Medulla oblongata (tissue), 1 donor: ENCODE measurements around the gene AAK1.
A peak's percentile ranks its signal among the peaks of the same experiment; 100 is the strongest.
"Not testable (repeated sequence)": the region's sequence is repeated elsewhere in the genome, so short reads cannot be mapped to it uniquely, and the experiment has no call there.

Source experiments
- DNase-seq: peaks from one replicate; pipeline ENCODE4 v3.0.0-alpha.2; 2015; ENCODE audit errors: extremely low spot score

Gene AAK1

GRCh38 chr2:69453475-69454129 lies 189.9 kb downstream of the AAK1 start:
- DNase-seq, result no peak

- no peak for DNase-seq
Measured at GRCh38 chr2:69452687-69453086, 190.9 kb downstream of the AAK1 start.

DNA sequence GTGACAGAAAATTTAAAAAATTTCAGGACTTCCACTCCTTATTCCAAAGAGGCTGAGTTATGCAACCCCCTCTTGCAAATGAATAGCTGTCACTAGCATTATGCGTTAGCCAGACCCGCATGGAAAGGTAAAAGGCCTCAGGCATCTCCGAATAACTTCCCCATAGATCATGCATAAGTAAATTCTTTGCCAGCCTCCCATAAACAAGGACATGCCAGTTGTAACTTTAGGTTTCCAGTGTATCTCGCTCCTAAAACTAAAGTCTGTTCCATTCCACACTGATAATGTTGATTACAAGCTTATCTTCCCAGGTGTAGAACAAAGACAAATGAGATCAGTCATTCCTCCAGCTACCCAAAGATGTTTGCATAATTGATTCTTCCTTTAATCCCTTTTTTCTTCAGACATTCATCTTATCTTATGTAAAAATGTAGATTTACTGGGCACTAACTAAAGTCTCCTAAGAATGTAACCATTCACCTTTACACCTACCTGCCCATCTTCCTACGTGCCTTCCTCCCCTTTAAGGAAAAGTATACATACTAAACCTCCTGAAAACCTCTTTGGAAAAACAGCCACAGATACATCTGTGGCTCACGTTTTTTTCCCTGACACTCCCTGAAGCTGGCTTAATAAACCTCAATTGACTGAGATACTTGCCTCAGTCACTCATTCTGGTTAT lies 192.7 kb downstream of the AAK1 start:
- DNase-seq, result no peak

- DNase-seq, result no peak
Measured at GRCh38 chr2:69449906-69450305, 193.6 kb downstream of the AAK1 start.

- DNase-seq, result not testable (repeated sequence)
Measured at GRCh38 chr2:69443673-69444072, 199.9 kb downstream of the AAK1 start.

GRCh38 chr2:69439499-69439898 lies 204.0 kb downstream of the AAK1 start:
- not testable (repeated sequence) for DNase-seq

DNA sequence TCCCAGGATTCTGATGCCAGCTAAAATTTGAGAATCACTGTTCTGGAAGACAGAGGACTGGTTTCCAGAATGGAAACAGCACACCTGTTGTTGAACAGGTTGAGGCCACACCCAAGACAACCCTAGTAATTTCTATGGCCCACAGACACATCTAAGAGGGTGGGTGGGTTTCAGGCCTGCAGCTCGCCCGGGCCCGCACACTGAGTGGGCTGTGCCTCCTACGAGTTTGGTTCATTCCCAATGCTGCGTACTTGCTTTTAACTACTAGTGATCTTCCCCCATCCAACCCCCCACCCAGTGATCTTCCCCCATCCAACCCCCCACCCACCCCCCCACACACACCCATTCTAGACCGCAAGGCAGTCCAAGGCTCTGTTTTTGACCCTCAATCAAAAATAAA lies 205.0 kb downstream of the AAK1 start:
- DNase-seq, result no peak

DNA sequence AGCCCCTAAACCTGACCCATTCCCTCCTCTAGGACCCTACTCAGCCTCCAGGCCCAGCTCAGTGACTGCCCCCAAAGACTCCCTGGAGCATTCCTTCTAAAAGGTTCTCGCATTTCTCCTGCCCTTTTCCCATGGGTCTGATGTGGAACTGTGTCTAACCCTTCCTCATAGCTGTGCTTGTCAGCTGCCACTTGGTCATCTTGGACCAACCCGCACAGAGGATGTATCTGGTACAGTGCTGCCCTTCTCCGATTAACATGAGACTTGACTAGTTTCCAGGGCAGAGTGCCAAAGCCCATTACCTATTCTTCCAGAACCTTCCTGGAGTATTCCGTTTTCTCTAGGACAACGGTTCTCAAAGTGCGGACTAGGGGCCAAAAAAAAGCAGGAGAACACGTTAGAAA lies 205.8 kb downstream of the AAK1 start:
- DNase-seq, result peak; percentile 79

GRCh38 chr2:69436938-69437750 lies 206.4 kb downstream of the AAK1 start, which contains the start of gene NFU1:
TSS of gene NFU1 (minus strand) at chr2:69437435. CDS start at chr2:69437422, 13 bp downstream.
- peak; percentile 96 for DNase-seq

DNA sequence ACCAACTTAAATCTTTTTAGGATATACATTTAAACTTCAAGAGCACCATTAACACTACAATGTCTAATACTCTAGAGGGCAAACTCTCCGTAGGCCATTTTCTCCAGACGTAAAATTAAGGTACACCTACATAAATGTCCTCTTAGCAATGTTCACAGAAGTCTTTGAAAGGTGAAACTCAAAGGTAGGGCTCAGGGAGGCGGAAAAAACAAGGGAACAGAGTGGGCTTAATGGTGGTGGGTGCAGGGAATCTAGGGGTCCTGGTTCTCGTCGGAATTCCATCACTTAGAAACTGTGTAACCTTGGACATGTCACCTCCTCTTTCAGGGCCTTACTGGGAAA lies 207.0 kb downstream of the AAK1 start:
- DNase-seq, result no peak

GRCh38 chr2:69434753-69435152 lies 208.8 kb downstream of the AAK1 start:
- DNase-seq, result no peak

- DNase-seq, result no peak
Measured at GRCh38 chr2:69429491-69430183, 213.9 kb downstream of the AAK1 start.

DNA sequence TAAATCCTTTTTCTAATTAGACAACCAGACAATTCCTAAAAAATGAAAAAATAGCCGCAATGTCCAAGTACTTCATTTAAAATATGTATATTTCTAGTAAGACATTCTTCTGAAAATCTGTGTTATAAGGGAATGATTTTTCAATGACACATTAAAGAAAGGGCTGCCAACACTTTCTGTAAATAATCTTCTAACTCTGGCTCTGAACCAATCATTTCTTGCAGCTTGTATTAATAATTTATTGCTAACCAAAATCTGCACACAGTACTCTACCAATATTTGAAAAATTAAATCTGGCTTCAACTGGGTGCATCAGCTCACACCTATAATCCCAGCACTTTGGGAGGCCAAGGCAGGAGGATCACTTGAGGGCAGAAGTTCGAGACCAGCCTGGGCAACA lies 214.6 kb downstream of the AAK1 start:
- DNase-seq, result no peak

GRCh38 chr2:69424419-69424818 lies 219.1 kb downstream of the AAK1 start:
- no peak for DNase-seq

GRCh38 chr2:69422198-69422597 lies 221.3 kb downstream of the AAK1 start:
- no peak for DNase-seq

DNA sequence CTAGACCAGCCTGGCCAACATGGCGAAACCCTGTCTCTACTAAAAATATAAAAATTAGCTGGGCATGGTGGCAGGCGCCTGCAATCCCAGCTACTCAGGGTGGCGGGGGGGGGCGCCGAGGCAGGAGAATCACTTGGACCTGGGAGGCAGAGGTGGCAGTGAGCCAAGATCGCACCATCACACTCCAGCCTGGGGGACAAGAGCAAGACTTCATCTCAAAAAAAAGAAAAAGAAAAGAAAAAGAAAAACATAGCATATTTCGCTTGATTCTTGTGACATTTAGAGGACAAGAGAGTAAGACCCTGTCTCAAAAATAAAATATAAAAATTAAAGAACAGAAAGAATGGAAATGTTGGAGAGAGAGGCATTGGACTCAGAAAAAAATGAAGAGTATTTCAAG lies 224.4 kb downstream of the AAK1 start:
- DNase-seq, result not testable (repeated sequence)

GRCh38 chr2:69416147-69416546 lies 227.4 kb downstream of the AAK1 start:
- no peak for DNase-seq
